GDM1 (cell line): ENCODE data around the gene FLACC1.
"Not testable (repeated sequence)": the region's sequence is repeated elsewhere in the genome, so short reads cannot be mapped to it uniquely, and the experiment has no call there.

Experiments used
- DNase-seq: peaks from one replicate; lab custom pipeline; 2025; lab: John Stamatoyannopoulos, UW

The FLACC1 gene

DNA sequence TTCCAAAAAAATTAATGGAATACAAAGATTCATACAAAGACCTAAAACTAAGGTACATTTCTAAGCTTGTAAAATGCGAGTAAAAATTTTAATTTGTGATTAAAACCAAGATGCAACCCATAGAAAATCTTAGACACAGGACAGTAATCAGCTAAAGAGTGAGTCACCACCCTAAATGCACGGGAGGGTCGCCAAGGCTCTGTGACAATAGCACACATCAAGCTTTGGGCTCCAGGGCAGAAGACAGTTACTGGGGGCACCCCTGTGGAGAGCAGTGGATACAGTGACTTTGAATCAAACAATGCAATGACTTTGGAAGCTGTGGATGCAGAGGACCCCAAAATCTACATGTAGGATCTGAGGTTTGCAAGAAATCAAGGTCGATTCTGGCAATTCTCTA lies 7.5 kb downstream of the FLACC1 start:
- DNase-seq, result no peak

DNA sequence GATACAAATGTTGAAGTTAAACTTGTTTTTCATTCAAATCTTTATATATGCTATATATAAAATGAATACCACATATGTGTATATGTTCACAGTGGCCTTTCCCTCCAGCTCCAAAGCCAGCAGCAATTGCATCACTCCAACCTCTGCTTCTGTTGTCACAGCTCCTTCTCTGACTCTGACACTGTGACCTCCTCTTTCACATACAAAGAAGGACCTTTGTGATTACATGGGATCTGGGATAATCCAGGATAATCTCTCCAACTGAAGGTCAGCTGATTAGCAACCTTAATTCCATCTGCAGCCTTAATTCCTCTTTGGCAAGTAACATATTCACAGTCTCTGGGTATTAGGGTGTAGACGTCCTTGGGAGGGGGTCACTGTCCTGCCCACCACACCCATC lies 8.4 kb downstream of the FLACC1 start:
- no peak for DNase-seq

DNA sequence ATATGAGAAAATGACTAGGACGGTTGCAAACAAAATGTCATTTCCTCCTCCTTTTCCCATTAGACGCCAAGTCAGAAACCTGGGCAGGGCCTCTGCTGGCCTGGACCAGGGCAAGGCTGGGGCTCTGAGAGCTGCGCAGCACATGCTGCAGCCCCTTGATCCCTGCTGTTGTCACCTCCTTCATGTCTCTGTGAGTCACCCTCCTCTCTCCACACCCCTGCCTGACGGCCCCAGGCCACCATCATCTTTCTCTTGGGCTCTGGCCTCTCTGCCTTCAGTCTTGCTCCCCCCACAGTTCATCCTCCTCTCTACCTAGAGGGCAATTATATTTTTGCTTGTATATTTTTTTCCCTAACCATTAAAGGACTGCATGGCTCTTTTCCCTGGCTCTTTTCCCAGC lies 10.0 kb downstream of the FLACC1 start:
- DNase-seq, result no peak

DNA sequence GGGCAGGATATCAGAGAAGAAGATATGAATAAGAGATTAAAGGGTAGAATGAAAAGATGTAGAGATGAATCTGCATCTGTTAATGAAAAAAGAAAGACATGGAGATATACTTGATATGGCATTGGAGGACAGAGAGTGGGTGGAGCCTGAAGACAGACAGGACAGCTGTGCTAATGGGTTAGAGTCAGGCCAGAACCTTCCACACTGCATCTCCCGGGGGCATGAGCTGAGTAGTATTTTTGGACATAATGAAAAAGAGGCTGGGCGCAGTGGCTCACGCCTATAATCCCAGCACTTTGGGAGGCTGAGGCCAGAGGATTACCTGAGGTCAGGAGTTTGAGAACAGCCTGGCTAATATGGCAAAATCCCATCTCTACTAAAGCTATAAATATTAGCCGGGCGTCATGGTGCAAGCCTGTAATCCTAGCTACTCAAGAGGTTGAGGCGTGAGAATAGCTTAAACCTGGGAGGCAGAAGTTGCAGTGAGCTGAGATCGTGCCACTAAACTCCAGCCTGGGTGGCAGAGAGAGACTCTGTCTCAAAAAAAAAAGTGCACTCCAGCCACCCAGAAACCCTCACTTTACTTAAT lies 11.4 kb downstream of the FLACC1 start:
- DNase-seq, result no peak

DNA sequence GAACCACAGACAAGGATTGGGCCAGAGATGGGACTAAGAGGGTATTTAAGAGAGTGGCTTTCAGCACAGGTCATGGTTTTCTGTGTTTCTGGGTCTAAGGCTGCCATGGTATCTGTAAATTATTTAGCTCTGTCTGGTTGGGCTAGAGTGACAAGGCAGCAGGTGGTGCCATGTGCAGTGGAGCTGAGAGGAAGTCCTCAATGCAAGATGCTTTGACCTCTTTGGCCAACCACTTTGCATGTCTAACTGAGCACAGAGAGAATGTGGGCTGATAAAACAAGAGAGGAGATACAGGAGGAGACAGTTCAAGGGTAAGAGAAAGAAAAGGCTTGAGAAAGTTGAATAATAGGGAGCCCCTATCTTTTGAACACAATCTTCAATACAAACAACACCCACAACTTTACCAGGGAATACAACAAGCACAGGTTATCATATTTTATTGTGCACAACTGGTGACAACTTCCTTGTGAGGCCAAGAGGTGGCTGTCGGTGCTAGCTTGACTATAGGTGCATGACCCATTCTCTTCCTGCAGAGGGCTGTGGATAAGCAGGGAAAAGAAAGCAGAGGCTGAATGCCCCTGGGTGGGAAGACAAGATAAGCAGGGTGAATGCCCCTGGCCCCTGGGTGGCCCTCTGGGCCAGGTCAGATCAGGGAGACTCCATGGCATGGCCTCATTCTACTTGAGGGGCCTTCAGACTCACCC lies 12.3 kb downstream of the FLACC1 start:
- no peak for DNase-seq

DNA sequence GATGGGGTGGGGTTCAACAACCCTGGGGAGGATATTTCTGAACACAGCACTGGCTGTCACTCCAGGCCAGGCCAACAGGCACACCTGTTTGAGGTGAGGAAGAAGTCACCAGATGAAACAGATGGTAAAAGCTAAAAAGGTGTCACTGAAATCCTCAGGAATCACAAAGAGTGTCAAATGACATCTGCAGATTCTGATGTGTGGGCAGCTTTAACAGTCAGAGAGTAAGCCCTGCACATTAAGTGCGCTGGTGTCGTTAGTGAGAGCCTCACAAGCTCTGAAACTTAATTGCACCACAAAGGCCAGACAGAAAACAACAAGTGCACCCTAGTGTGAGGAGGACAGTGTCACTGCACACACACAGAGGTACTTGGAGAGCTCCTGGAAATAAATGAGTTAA lies 13.6 kb downstream of the FLACC1 start:
- no peak for DNase-seq

DNA sequence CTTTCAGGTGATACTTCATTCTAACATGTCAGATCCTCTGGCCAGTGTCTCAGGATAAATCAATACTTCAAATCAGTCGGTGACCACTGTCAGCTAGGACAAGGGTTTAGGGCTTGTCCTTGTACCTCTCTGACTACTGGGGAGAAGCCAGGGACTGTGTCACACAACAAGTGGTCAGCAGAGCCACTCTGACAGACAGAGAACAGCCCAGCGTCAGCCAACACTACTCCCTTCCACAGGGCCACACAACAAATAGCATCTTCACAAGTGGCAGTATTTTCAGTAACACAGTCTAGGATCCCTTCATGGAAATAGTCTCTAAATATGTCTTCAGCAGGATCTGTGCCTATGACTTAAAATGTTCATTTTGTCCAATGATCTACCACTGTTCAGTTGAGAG lies 14.2 kb downstream of the FLACC1 start:
- no peak for DNase-seq

DNA sequence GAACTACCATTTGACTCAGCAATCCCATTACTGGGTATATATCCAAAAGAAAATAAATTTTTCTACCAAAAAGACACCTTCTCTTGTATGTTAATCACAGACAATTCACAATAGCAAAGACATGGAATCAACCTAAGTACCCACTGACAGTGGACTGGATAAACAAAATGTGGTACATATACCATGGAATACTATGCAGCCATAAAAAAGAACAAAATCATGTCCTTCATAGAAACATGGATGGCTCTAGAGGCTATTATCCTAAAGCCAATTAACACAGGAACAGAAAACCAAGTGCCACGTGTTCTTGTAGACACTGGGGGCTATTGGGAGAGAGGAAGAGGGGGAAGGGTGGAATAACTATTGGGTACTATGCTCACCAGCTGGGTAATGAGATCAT lies 27.7 kb downstream of the FLACC1 start:
- no peak for DNase-seq

DNA sequence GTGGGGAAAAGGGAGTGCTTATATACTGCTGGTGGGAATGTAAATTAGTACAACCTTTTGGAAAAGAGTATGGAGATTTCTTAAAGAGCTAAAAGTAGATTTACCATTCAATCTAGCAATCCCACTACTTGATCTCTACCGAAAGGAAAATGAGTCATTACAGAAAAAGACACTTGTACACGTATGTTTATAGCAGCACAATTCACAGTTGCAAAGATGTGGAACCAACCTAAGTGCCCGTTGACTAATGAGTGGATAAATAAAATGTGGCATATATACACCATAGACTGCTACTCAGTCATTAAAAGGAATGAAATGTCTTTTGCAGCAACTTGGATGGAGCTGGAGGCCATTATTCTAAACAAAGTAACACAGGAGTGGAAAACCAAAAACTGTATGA lies 29.5 kb downstream of the FLACC1 start:
- no peak for DNase-seq

DNA sequence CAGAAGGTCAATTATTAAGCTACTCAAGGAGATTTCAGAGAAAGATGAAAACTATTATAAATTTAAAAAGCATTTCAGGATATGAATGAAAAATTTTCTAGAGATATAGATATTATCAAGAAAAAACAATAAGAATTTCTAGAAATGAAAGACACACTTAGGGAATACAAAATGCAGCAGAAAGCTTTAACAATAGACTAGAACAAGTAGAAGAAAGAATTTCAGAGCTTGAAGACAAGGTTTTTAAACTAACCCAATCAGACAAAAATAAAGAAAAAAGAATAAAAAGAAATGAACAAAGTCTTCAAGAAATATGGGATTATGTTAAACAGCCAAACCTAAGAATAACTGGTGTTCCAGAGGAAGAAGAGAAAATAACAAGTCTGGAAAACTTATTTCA lies 34.4 kb downstream of the FLACC1 start:
- DNase-seq, result no peak

DNA sequence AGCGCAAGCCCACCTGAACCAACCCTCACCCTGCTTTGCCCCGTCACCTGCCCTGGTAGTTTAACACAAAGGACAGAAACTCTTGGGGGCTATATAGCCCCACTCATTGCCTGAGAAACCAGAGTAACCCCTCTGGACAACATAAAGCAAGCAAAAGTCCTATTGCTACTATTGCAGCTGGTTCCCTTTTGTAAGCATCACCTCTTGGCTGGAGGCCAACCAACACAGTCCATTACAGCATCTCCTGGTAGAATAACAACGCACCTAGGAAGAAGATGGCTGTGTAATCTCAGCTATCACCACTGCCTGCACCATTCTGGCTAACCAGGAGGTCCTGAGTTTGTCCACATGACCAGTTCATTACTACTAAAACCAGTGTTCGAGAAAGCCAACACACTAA lies 36.4 kb downstream of the FLACC1 start:
- DNase-seq, result no peak

DNA sequence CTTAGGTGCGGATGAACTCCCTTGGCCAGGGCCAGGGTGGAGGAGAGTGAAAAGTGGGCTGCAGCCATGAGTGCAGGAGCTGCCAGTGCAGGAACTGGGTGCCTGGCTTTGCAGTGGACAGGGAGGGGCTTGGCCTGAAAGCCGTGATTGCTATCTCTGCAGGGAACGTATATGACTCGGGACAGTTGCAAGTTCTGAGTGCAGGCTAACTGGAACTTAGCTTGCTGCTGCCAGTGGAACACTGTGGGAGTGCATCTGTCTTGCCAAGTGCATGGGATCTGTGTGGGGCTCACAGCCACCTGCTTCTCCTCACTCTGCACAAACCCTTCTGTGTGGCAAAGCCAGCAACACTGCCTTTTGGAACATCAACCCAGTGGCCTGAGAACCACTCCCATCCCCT lies 36.9 kb downstream of the FLACC1 start:
- DNase-seq, result no peak

DNA sequence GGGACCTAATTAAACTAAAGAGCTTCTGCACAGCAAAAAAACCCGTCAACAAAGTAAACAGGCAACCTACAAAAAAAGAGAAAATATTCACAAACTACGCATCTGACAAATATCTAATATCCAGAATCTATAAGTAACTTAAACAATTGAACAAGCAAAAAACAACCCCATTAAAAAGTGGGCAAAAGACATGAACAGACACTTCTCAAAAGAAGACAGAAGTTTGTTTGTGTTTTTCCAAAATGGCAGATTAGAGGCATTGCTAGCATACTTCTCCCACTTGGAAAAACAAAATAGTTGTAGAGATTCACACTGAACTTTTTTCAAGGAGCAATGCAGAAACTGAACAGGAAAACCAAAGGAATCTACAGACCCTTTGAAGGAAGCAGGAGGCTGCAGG lies 37.6 kb downstream of the FLACC1 start:
- DNase-seq, result no peak

DNA sequence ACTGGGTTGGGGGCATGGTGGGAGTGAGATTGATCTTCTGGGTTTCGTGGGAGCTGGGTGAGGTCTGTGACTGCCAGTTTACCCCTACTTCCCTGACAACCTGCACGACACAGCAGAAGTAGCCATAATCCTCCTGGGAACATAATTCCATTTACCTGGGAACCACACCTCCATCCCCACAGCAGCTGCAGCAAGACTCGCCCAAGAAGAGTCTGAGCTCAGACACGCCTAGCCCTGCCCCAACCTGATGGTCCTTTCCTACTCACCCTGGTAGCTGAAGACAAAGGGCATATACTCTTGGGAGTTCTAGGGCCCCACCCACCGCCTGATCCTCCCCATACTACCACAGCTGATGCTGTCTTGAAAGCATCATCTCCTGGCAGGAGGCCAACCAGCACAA lies 43.8 kb downstream of the FLACC1 start:
- no peak for DNase-seq

DNA sequence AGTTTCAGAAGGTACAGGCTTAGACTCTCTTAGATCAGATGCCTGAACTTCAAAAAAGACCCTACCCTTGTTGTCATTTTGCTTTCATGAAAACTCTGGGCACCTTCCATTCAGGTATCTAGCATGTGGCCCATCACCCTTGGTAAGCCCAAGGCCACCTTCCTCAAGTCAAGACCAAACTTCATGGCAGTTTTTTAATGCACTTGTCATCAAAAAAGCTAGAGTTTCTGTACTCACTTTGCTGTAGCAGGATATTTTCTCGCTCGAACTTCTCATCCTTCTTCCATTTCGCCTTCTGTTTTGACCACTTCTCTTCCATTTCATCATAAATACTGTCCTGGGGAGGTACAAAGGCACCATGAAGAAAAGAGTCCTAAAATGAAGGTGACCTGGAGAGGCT lies 48.2 kb downstream of the FLACC1 start:
- no peak for DNase-seq

DNA sequence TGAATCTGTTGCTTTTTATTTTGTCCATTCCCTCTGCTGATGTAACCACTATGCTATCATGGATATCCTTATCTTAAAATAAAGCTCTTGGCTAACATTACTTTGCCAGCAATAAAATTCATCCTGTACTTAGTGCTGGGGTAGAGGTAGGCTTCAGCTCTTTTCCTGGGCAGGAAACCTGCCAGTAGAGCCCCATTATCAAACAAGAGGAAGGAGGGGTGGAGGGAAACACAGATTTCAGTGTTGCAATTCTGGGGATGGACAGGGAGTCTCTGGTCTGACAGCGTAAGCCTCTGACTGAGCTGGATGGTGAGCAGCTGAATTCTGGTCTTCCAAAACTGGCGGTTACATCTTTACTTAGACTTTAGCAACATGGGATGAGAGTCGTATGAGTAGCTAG lies 49.3 kb downstream of the FLACC1 start:
- DNase-seq, result no peak

DNA sequence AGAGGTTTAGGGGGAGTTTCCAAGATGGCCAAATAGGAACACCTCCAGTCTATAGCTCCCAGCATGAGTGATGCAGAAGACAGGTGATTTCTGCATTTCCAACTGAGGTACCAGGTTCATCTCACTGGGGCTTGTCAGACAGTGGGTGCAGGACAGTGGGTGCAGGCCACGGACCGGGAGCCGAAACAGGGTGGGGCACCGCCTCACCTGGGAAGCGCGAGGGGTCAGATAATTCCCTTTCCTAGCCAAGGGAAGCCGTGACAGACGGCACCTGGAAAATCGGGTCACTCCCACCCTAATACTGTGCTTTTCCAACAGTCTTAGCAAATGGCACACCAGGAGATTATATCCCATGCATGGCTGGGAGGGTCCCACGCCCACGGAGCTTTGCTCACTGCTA lies 57.2 kb downstream of the FLACC1 start:
- not testable (repeated sequence) for DNase-seq

DNA sequence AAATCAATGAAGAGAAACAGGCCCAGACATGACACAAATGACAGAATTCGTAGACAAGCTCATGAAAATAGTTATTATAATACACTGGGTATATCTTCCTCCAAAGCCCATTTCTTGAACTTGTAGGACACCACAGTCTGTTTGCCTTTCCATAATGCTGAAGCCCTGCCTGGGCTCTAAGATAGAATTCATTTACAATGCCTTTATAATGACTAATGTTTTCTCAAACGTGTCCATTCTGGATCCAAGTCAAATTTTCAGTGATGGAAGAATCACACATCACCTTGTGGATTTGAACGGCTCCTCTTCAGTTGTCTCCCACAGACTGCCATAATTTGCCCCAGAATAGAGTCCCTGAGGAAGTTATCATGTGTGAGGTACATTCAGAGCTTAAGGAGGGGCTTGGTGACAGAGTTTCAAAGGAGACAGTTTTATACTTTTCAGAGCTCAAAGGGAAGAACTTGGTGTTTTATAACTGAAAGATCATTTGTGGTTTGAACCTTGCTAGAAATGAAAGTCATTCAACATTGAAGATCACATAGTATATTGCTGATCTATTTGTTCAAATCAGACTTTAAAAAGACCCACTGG lies 58.6 kb downstream of the FLACC1 start:
- DNase-seq, result no peak

DNA sequence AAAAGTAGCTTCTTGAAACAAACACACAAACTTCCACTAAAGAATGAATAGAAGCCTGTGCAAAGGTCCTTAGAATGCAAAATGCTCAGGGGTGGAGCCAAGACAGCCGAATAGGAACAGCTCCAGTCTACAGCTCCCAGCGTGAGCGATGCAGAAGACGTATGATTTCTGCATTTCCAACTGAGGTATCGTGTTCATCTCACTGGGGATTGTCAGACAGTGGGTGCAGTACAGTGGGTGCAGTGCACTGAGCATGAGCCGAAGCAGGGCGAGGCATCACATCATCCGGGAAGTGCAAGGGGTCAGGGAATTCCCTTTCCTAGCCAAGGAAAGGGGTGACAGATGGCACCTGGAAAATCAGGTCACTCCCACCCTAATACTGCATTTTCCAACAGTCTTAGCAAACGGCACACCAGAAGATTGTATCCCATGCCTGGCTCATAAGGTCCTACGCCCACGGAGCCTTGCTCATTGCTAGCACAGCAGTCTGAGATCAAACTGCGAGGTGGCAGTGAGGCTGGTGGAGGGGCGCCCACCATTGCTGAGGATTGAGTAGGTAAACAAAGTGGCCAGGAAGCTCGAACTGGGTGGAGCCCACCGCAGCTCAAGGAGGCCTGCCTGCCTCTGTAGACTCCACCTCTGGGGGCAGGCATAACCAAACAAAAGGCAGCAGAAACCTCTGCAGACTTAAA lies 66.5 kb downstream of the FLACC1 start:
- not testable (repeated sequence) for DNase-seq

DNA sequence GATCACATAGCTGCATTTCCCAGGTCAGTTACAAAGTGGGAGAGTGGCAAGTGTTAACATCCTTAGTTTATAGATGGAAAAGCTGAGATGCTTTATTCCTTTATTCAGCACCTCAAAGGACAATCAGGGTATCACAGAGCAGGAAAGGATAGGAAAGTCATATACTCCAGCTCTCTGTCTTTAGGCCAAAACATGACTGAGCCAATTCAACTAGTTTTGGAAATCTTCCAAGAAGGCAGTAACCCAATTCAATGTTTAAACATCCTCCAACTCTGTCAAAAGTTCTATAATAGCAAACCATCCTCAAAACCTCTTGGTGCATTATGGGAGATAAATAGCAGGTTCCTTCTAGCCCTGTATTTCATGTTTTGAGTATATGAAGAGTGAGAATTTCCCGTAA lies 71.6 kb downstream of the FLACC1 start:
- DNase-seq, result no peak

DNA sequence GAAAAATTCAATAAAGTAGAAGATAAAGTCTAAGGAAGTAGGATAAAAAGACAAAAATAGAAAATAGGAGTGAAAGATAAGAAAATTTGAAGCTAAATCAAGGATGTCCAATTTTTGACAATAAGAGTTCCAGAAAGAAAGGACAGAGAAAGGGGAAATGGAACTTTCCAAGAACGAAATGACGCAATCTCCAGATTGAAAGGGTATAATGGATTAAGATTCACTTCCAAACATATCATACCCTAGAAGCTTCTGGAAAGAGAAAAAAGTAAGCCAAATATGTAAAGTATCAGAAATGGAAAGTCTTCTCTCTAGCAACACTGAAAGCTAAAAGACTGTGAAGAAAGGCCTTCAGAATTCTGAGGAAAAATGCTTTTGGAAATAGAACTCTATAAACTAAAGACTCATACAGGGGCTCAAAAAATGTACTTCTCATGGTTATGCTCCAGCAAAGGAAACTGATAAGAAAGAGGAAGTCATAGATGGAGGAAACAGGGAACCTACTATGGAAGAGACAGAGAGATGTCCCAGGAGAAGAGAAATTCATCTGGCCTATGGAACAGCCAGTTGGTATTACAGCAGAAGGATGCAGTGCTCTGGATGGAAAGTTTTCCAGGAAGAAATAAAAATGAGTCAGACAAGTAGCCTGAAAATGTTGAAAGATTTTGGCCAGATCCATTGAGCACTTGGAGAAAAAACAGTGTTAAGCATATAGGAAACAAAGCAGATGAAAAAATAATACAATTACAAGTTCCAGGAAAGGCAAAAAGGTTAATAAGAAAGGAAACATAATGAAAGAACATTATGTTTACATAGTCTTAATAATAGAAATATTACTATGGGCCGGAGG lies 76.7 kb downstream of the FLACC1 start:
- DNase-seq, result no peak

DNA sequence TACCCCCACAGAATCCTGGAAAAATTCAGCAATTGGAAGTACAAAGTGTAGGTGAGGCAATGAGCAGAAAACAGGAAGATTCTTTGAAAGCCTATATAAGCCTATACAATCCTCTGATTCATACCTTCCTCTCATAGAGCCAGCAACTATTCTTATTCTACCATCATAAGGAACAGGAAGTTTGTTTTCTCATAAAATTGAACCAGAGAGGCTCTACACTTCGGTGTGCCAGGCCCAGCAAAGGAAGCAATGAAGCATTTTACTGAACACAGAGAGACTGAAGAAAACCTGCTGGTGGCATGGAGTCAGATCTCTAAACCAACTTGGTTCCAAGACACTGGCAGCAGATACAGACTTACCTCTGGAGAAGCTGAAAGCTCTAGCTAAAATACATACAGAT lies 78.1 kb downstream of the FLACC1 start:
- DNase-seq, result no peak
